GM18867 (cell line): ENCODE results near the gene MTNR1A.

Experiments
- ATAC-seq: cut with Tn5 transposase; IDR thresholded peaks from one replicate; pipeline ENCODE4 v1.9.1; 2021; ENCODE audit warnings: mild to moderate bottlenecking, moderate library complexity; ENCODE audit not compliant: unreplicated experiment

The MTNR1A gene

DNA sequence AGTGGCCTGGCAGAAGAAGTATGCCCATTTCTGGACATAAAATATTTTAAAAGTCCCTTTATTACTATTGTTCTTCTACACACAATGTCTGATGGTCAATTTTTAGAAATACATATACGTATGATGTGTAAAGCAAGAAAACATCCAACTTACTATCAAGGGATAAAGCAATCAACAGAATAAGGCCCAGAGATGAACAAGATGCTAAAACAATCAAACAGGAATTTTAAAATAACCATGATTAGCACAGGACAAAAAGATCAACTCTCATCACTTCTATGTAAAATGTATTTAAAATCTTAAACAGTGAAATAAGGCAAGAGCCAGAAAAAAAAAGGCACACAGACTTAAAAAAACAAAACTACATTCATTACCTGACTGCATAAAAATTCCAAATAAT is 60.9 kb downstream of the MTNR1A start:
- ATAC-seq: no peak

DNA sequence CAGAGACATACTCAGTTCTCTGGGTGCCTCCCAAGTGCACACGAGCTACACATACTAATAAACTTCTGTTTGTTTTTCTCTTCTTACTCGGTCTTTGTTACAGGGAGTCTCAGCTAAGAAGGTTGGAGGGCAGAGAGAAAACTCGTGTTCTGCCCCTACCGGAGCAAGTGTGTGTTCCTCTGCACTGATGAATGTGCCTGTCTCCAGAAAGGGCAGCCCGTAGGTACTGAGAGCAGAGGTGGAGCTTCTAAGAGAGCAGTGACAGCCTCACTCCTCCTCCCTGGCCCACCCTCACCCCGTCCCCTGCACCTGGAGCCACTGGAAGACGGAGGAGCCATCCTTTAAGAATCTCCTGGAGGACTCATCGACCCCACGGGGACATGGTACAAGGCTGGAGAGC is 67.6 kb downstream of the MTNR1A start:
- no peak for ATAC-seq

DNA sequence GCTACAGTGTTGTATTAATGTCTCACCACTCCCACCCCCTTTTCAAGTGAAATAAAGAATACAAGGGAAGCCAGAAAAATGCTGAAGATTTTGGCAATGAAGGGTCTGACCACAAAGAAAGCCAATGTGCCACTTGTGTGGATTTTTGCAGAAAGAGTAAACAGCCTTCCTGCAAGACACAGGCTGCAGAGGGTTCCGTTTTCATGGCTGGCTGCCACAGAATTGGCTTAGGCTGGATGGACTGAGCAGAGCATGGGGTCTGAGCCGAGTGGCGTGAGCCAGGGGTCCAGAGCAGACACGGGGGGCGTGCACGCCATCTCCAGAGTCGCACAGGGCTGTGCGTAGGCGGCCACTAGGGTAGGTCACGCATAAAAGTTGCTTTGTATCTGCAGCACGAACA is 69.2 kb downstream of the MTNR1A start:
- no peak for ATAC-seq

DNA sequence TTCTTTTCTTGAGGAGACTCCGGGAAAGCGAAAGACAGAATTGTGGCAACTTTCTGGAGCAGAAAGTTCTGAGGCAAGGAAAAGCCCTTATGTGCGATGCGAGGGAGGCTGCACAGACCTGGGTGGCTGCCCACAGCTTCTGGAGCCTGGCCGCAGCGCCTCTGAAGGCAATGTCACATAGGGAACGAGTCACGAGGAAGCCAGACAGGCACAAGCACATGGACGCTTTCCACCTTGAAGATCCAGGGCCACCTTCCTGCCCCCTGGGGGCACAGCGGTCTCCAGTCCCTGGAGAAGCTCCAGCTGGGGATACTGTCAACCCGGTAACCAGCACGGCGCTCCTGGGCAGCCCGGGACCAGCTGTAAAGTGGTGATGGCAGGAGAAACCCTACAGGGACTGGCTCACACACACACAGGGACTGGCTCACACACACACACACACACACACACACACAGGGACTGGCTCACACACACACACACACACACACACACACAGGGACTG is 69.8 kb downstream of the MTNR1A start:
- no peak for ATAC-seq

DNA sequence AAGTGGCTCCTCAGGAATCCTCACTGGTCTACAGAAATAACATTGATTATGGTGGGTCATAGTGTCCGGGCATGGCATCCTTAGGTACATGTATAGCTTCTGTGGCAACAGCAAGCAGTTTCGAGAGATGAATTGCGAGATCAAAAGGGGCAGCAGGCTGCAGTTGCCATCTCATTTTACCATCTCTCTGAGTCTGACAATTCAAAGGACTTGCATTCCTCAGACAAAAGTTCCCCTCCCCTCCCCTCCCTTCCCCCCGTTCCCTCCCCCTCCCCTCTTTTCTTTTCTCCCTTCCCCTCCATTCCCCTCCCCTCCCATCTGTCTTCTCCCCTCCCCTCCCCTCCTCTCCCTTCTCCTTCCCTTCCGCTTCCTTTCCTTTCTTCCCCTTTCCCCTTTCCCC is 70.2 kb downstream of the MTNR1A start:
- ATAC-seq: no peak

DNA sequence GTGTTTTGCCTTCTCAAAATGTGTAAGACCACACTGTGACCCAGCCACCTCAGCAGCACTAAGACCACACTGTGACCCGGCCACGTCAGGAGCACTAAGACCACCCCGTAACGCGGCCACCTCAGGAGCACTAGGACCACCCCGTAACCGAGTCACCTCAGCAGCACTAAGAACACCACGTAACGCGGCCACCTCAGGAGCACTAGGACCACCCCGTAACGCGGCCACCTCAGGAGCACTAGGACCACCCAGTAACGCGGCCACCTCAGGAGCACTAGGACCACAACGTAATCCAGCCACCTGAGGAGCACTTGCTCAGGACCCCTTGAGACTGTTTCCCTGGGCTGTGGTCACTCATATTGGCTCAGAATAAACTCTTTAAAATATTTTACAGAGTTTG is 71.7 kb downstream of the MTNR1A start:
- no peak for ATAC-seq
